H1 (cell line): ENCODE results near the gene RNF13.
"Not testable (repeated sequence)": the region's sequence is repeated elsewhere in the genome, so short reads cannot be mapped to it uniquely, and the experiment has no call there.

Experiments used
- CBX8 ChIP-seq: fragments of 300-800, 300-1000 bp; sonication (generic); IDR thresholded peaks from 2 replicates; pipeline ENCODE4 v1.7.1; 2016; ENCODE audit warnings: low read depth, low read length, borderline replicate concordance
- CREB1 ChIP-seq: IDR thresholded peaks from 2 replicates; pipeline ENCODE4 v1.6.1; 2012; ENCODE audit warnings: inconsistent platforms
- NANOG ChIP-seq: IDR thresholded peaks from 2 replicates; pipeline ENCODE4 v1.6.1; 2011; ENCODE audit warnings: low read length, low read depth, mild to moderate bottlenecking, inconsistent platforms; ENCODE audit not compliant: insufficient read depth, poor library complexity, severe bottlenecking
- RAD21 ChIP-seq, 2 experiments: IDR thresholded peaks in 1 of 2; conservative IDR thresholded peaks in 1 of 2; 2 replicates each; pipeline ENCODE4 v1.6.1; 2011; ENCODE audit warnings: low read depth in 2 of 2, low read length in 2 of 2, improper control_type of control experiment in 1 of 2, inconsistent platforms in 1 of 2, mild to moderate bottlenecking in 1 of 2, moderate library complexity in 1 of 2
- TF ChIP-seq, protein P1 (sequence below): IDR thresholded peaks from 2 replicates; pipeline ENCODE4 v1.6.1; 2012; ENCODE audit warnings: inconsistent platforms
- TF ChIP-seq, protein P2 (sequence below), 3 experiments: IDR thresholded peaks; 1 replicate in 2 of 3; 2 replicates in 1 of 3; pipeline versions ENCODE4 v1.5.1 to v1.6.1; 2011; ENCODE audit warnings: low read length in 3 of 3, mild to moderate bottlenecking in 3 of 3, inconsistent platforms in 2 of 3, low read depth in 1 of 3, moderate library complexity in 1 of 3; ENCODE audit not compliant: insufficient read depth in 1 of 3; ENCODE audit errors: control extremely low read depth in 1 of 3

DNA sequence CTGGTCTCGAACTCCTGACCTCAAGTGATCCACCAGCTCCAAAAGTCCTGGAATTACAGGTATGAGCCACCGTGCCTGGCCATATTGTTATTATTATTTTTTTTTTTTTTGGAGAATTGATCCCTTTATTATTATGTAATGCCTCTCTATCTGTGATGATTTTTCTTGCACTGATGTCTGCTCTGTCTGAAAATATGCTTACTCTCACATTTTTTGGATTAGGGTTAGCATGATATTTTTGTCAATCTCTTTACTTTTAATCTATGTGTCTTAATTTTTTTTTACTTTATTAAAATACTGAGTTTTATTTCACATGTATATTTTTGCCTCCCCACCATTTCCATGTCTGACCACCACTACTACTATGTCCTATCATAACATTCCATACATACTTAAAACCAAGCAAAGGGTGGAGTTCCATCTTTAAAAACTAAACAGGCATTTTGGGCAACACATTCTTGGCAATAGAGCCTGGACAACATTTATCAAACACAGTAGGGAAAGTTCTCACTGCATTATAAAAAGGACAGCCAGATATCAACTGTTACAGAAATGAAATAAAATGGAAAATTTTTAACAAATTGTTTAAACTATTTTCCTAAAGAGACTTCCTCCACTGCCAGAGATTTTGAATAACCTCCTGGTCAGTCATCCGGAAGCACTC lies 125.5 kb downstream of the RNF13 start:
- TF ChIP-seq, protein P1, sequence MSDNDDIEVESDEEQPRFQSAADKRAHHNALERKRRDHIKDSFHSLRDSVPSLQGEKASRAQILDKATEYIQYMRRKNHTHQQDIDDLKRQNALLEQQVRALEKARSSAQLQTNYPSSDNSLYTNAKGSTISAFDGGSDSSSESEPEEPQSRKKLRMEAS: not testable (repeated sequence)
- not testable (repeated sequence) for TF ChIP-seq CREB1; CBX8; RAD21 (IDR thresholded peaks at IDR 0.05 in 1 of 2, conservative IDR thresholded peaks at IDR 0.05 in 1 of 2; ENCODE audit: low read depth in 2 of 2, low read length in 2 of 2); NANOG
- TF ChIP-seq, protein P2, sequence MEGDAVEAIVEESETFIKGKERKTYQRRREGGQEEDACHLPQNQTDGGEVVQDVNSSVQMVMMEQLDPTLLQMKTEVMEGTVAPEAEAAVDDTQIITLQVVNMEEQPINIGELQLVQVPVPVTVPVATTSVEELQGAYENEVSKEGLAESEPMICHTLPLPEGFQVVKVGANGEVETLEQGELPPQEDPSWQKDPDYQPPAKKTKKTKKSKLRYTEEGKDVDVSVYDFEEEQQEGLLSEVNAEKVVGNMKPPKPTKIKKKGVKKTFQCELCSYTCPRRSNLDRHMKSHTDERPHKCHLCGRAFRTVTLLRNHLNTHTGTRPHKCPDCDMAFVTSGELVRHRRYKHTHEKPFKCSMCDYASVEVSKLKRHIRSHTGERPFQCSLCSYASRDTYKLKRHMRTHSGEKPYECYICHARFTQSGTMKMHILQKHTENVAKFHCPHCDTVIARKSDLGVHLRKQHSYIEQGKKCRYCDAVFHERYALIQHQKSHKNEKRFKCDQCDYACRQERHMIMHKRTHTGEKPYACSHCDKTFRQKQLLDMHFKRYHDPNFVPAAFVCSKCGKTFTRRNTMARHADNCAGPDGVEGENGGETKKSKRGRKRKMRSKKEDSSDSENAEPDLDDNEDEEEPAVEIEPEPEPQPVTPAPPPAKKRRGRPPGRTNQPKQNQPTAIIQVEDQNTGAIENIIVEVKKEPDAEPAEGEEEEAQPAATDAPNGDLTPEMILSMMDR (IDR thresholded peaks at IDR 0.05; ENCODE audit: control extremely low read depth in 1 of 3, insufficient read depth in 1 of 3, low read depth in 1 of 3, low read length in 3 of 3): not testable (repeated sequence)
